Raji (cell line): ENCODE data around the gene CSNK1G1.

Source experiments
- POLR2A ChIP-seq: IDR thresholded peaks from 2 replicates; pipeline ENCODE4 v1.6.1; 2011; ENCODE audit warnings: low read depth, low read length, control low read depth; ENCODE audit not compliant: insufficient read depth

Gene CSNK1G1

DNA sequence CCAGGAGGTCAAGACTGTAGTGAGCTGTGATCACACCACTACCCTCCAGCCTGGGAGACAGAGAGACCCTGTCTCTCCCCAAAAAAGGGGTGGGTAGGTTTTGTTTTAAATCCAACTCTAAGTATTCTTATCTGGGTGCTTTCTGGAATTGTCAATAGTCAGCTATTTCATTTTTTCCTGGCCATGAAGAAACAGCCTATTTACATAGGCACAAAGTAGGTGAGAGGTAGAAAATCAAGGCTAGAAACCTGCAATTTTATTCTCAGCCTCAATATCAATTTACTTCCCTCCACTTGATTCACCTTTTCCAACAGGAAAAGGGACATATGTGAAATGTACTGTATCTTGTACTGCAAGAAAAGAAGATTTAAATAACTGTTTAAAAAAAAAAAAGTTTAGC, 45.9 kb downstream of the CSNK1G1 start:
- no peak for TF ChIP-seq POLR2A

DNA sequence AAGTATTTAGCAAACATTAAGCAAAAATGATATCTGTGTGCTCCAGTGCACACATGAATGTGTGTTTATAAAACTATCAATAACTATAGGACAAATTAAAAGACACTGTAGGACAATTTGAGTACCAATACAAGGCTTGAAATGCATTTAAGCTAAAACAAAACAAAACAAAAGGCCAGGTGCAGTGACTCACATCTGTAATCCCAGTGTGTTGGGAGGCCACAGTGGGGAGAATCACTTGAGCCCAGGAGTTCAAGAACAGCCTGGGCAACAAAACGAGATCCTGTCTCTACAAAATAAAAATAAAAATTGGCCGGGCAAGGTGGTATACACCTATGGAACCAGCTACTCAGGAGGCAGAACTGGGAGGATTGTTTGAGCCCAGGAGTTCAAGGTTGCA, 50.7 kb downstream of the CSNK1G1 start:
- no peak for TF ChIP-seq POLR2A

DNA sequence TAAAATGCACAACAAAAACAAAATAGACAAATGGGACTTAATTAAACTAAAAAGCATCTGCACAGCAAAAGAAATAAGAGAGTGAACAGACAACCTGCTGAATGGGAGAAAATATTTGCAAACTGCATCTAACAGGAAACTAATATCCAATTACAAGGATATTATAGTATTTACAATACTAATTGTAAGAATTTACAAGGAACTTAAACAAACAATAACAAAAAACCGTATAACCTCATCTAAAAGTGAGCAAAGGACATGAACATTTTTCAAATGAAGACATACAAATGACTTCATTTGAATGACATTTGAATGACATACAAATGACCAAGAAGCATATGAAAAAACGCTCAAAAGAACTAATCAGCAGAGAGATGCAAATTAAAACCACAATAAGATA, 66.4 kb downstream of the CSNK1G1 start:
- TF ChIP-seq POLR2A: no peak

DNA sequence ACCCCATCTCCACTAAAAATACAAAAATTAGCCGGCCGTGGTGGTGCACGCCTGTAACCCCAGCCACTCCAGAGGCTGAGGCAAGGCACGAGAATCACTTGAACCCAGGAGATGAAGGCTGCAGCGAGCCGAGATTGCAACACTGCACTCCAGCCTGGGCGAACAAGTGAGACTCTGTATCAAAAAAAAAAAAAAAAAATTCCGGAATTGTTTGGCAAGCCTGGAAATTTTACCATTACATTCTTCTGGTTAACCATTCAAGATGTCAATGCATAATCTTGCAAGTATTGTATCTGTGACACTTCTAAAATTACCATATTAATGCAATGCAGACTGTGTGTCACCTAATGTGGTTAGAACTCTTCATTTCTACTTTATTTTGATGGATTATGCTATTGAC, 67.0 kb downstream of the CSNK1G1 start:
- TF ChIP-seq POLR2A: no peak

DNA sequence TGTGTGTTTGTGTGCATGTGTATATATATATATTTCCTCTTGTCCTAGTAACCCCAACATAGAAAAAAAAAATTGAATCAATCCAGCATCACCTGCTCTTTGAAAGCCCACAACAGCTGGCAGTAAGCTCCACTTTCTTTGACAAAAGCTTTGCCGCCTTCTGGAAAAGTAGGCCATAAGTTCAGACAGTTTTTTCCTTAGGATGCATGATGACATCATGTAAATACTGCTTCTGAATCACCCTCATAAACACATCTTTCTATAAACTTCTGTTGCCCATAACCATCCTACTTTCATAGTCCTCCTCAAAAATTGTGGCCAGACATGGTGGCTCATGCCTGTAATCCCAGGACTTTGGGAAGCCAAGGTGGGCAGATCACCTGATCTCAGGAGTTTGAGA, 67.4 kb downstream of the CSNK1G1 start:
- TF ChIP-seq POLR2A: no peak

DNA sequence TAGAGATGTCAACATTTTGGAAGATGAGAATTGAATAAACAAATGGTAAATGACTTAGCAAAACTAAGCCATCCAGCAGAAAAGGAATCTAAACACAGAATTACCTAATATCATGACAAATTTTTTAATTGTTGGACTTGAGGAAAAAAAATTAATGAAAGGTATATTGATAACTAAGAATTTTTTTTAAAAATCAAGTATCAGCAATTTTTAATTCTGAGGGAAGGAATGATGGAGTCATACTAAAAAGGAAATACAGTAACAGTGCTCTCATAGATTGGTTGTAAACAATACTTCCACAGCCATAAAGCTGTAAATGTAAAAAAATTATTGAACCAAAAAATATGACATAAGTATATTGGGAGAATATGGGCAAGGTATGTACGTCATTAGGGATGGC, 68.0 kb downstream of the CSNK1G1 start:
- TF ChIP-seq POLR2A: no peak

DNA sequence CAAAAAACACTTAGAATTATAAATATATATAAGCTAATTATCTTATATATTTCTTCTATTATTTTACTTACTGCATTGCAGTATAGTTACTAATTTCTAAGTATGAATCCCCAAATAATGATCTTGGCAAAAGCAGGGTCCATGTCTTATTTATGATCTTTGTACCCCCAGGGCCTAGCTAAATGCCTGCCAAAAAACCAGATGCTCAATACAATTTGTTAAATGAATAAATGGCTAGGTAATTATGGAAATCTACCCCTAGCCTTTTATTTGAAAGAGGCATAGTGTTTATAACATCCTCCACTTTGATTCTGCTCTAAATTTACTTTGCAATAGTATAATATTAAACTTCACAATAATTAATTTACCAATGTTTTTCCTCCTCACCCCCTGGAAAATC, 69.5 kb downstream of the CSNK1G1 start:
- no peak for TF ChIP-seq POLR2A

DNA sequence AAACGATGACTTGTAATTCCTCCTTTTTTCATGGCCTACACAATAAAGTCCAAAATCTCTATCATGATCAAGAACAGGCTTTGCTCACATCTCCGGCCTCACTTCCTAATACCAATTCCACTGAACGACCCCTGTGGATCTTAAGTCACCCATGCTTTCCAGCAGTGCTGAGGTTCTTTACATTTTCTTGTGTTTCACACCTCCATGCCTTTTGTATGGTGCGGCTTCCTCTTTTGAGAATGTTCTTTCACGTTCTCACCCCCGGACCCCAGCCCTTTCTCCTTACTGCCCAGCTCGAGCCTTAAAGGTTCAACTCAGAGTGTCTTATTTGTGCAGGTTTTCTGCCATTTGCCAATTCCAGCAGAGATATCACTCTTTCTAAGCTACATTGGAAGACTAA, 70.1 kb downstream of the CSNK1G1 start:
- no peak for TF ChIP-seq POLR2A

DNA sequence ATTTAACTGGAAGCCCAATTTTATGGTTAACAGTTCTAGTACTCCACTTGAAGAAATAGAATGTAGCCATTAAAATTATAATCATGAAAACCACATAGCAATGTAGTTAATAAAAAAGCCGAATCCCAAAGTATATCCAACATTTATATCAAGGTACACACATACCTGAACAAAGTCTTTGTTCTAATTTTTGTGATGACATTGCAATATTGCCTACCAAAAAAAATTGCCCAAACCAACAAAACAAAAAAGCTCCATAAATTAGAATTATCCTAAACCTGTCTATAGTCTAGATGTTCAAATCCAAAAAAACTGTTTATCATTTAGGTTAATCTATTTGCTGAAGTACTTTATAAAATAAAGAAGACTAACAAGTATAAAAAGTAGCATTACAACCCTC, 70.8 kb downstream of the CSNK1G1 start:
- no peak for TF ChIP-seq POLR2A

DNA sequence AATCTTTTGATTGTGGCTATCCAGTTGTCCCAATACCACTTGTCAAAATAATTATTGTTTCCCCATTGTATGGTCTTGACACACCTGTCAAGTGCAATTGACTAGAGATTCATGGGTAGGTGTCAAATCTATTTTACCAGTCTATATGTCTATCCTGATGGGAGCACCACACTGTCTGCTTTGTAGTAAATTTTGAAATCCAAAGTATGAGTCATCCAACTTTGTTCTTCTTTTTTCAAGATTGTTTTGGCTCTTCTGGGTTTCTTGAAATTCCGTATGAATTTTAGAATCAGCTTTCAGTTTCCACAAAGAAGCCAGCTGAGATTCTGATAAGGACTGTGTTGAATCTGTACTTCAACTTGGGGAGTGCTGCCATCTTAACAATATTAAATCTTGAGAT, 71.9 kb downstream of the CSNK1G1 start:
- no peak for TF ChIP-seq POLR2A

DNA sequence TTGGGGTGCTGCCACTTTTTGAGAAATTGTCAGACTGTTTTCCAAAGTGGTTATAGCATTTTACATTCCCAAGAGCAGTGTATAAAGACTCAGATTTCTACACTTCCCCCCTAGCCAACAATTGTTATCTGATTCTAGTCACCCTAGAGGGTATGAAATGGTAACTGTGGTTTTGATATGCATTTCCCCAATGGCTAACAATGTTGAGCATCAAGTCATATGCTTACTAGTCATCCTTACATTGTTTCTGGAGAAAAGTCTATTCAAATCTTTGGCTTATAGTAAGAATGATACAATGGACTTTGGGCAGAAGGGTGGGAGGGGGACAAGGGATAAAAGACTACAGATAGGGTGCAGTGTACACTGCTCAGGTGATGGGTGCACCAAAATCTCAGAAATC, 73.3 kb downstream of the CSNK1G1 start:
- no peak for TF ChIP-seq POLR2A

DNA sequence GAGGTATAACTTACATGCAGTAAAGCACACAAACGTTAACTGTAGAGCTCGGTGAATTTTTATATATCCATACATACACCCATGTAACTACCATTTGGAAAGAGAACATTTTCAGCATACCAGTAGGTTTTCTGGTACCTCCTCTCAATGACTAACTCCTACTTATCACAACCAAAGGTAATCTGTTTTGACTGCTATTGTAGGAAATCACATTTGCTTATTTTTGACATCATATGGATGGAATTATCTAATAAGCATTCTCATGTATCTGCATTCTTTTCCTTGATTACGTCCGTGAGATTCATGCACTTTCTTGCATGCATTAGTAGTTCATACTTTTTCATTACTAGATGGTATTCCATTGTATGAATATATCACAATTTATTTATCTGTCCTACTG, 76.8 kb downstream of the CSNK1G1 start:
- no peak for TF ChIP-seq POLR2A

DNA sequence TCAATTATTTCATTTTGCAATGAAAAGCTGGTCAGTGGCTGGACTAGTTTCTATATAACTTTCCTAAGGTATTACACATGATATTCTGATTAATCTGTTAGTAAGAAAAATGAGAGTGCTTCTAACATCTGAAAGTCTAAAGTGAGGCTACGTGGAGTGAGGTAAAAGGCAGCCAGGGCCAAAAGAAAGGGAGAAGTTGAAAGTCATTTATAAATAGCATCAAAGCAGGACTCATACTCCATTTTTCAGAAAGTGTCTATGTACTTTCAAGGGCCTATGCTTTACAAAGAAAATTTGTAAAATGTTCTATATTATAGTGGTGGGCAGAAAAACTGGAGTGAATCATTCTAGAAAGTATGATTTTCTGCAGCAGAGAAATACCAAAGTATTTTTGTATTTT, 80.0 kb downstream of the CSNK1G1 start:
- no peak for TF ChIP-seq POLR2A

DNA sequence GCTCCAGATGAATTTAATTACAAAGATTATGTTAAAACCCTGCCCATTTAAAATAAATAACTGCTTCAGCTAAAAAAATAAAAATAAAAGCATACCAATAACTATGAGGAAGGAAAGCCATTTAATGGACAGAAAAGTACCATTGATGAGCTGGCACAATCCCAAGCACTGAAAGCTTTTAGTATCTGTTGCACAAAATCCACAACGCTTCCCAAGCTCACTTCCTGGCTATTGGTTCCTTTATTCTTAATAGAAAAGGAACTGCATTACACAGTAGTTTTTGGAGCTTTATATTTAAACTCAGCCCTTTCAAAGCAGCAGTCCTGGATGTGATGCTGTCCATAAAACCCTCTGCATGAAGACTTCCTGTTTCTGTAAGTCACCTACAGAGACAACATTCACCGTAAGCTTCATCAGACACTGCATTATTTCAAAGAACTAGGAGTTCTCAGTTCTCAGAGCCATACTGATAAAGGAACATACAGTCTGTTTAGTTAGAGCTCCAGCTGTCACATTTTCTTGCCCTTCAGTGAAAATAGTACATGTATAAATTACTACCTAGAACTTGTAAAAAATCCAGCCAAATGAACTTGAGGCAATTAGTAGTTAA, 81.5 kb downstream of the CSNK1G1 start:
- TF ChIP-seq POLR2A: no peak

DNA sequence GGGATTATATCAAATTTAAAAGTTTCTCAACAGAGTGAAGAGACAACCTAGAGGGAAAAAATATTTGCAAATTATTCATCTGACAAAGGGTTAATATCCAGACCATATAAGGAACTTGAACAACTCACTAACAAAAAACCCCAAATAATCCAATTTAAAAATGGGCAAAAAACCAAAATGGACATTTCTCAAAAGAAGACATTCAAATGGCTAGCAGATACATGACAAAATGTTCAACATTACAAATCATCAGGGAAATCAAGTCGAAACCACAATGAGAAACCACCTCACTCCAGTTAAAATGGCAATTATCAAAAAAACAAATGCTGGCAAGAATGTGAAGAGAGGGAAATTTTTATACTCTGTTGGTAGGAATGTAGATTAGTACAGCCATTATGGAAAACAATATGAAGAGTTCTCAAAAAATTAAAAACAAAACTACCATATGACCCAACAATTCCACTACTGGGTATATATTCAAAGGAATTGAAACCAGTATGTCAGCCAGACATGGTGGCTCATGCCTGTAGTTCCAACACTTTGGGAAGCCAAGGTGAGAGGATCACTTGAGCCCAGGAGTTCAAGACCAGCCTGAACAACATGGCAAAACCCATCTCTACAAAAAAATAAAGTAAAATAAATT, 88.5 kb downstream of the CSNK1G1 start:
- TF ChIP-seq POLR2A: no peak

DNA sequence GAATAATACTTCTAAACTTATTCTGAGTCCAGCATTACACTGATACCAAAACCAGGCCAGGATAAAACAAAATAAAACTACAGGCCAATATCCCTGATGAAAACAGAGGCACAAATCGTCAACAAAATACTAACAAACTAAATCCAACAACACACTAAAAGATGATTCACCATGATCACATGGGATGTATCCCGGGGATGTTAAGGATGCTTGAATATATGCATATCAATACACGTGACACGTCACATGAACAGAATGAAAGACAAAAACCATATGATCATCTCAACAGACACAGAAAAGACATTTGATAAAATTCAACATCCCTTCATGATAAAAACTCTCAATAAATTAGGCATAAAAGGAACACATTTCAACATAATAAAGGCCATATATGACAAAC, 91.5 kb downstream of the CSNK1G1 start:
- TF ChIP-seq POLR2A: no peak

DNA sequence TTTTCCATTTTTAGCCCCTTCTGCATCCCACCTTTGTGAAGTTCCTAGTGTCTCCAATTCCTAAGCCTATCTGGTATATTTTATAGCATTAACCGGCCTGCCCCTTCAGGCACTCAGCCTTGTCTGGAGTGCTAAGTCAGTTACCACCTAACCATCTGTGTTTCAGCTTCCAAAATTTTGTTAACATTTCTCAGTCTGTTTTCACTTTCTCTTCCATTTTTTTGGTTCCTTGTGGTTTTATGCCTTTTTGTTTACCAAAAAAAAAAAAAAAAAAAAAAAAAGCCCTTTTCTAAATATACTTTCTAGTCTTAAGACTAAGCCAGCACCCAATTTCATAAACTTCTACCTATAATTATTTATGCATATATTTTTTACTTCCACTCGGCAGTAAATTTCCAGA, 92.4 kb downstream of the CSNK1G1 start:
- TF ChIP-seq POLR2A: no peak
